Heart left ventricle (tissue), 16 donors: Measurements from ENCODE around the gene ATP11C. TPM values are rescaled to one million over a fixed set of nuclear protein-coding genes. Genes with fewer than 3 reads are reported as not detected.
A peak's percentile ranks its signal among the peaks of the same experiment; 100 is the strongest.
"Not testable (repeated sequence)": the region's sequence is repeated elsewhere in the genome, so short reads cannot be mapped to it uniquely, and the experiment has no call there.

ENCODE experiments used
- ATAC-seq, 4 donors: fragments of 200-7000 bp; cut with Tn5 transposase; one replicate each; pipeline ENCODE4 v1.9.1; 2020 to 2022; ENCODE audit warnings: moderate library complexity in 4 of 4, mild to moderate bottlenecking in 3 of 4, moderate number of reproducible peaks in 1 of 4
- DNase-seq, 5 donors: peaks; one replicate each; pipeline ENCODE4 v3.0.0-alpha.2; 2020
- H3K27ac ChIP-seq, 12 donors: fragments of 200-600 bp; sonication (generic) in 4 of 12; one replicate each; pipeline versions ENCODE4 v1.5.0 to v1.8.0; 2016 to 2022; ENCODE audit warnings: mild to moderate bottlenecking in 2 of 12
- H3K27me3 ChIP-seq, 9 donors: fragments of 200-600 bp; sonication (generic) in 2 of 9; one replicate each; pipeline versions ENCODE4 v1.5.1 to v1.8.0; 2016 to 2022; ENCODE audit warnings: mild to moderate bottlenecking in 3 of 9
- H3K36me3 ChIP-seq, 9 donors: fragments of 200-600 bp; sonication (generic) in 2 of 9; one replicate each; pipeline versions ENCODE4 v1.5.0 to v1.8.0; 2018 to 2022; ENCODE audit warnings: mild to moderate bottlenecking in 2 of 9
- H3K4me1 ChIP-seq, 12 donors: fragments of 200-600 bp; sonication (generic) in 4 of 12; one replicate each; pipeline versions ENCODE4 v1.5.0 to v1.8.0; 2016 to 2022; ENCODE audit warnings: mild to moderate bottlenecking in 3 of 12
- H3K4me3 ChIP-seq, 12 donors: fragments of 200-600 bp; sonication (generic) in 4 of 12; one replicate each; pipeline versions ENCODE4 v1.5.0 to v1.8.0; 2017 to 2022; ENCODE audit warnings: mild to moderate bottlenecking in 9 of 12, moderate library complexity in 4 of 12
- H3K9me3 ChIP-seq, 12 donors: fragments of 200-600 bp; sonication (generic) in 4 of 12; one replicate each; pipeline versions ENCODE4 v1.5.0 to v1.8.0; 2016 to 2022; ENCODE audit warnings: mild to moderate bottlenecking in 1 of 12
- POLR2A ChIP-seq, 2 donors: fragments of 450-650 bp; IDR thresholded peaks; one replicate each; pipeline ENCODE4 v1.6.1; 2017; ENCODE audit warnings: antibody characterized with exemption in 2 of 2, mild to moderate bottlenecking in 2 of 2, moderate library complexity in 2 of 2
- WGBS, 4 donors: extraction: QIAGEN DNeasy Blood & Tissue Kit in 2 of 4; methylation state at CpG; one replicate each; pipeline versions ENCODE4 v1.1.5 to v1.1.7; 2013 to 2018; 5-methylcytosine and 5-hydroxymethylcytosine counted together
- intact Hi-C, 10 donors: fragments of 100-400 bp; cut with DNase I; formaldehyde crosslinking; loops; one replicate each; pipeline versions ENCODE4 v1.11.1 to v1.14.2; 2022
- polyA plus RNA-seq, 2 donors: library from polyadenylated mRNA; stranded (reverse); fragments of 200-250 nt; gene quantifications; one replicate each; pipeline ENCODE4 v1.2.3, GENCODE V29; 2013
- total RNA-seq, 9 donors: library from RNA; depleted of rRNA in 2 of 9; stranded (reverse); fragments of >200 nt in 2 of 9; fragmentation: NEBNext Ultra II Directional in 3 of 9; extraction: Animal tissue kit (Norgen Biotek cat#: 25700) in 3 of 9; gene quantifications; one replicate each; pipeline versions ENCODE4 v1.1.0 to v1.2.4, GENCODE V29; 2016 to 2023
- TF ChIP-seq, protein P1 (sequence below), 12 donors: fragments of 200-600 bp; sonication (generic) in 4 of 12; IDR thresholded peaks; one replicate each; pipeline versions ENCODE4 v1.5.0 to v1.8.0; 2018 to 2022; ENCODE audit warnings: antibody characterized with exemption in 12 of 12, mild to moderate bottlenecking in 5 of 12
- donor health status: ischemic (EF 13 %, LVEDD 7.1; RV severe dilation, severe dysfunction).
- donor health status: healthy with polysubstance abuse.
- donor health status: DM: no; HTN: yes; CAD: no.
- donor health status: DM: no; HTN: no; CAD: no.
- donor health status: ischemic (EF 25% LVEDD 6.9; RV normal size, moderate dysfunction).
- donor health status: ischemic (EF 25% LVEDD 5.7; RV mildly dilated, moderate dysfunction).
- donor health status: healthy.
- donor health status: DM: yes; HTN: yes; CAD: no.
- donor health status: ischemic (EF 35%, LVEDD 5.7; RV mildly dilated, moderate dysfunction).
- donor health status: nonischemic (EF 11% LVEDD 7.7; RV severe dilation, severe dysfunction).
- donor health status: DM: yes; HTN: yes; CAD: no.
- donor health status: PGD.
- donor health status: ischemic (EF 29% LVEDD 5.4; RV normal size, mild dysfunction).
- donor health status: nonischemic (EF 23%, LVEDD 6.1; RV moderate dilation, normal function).

The ATP11C gene
- total and polyA plus RNA-seq, 11 donors: 1.1 to 10.2 (median 3.9) TPM

GRCh38 chrX:139967300-139967699 lies 34.4 kb upstream of the ATP11C start:
- no peak overlapping the region for H3K27ac ChIP-seq
- TF ChIP-seq, protein P1, sequence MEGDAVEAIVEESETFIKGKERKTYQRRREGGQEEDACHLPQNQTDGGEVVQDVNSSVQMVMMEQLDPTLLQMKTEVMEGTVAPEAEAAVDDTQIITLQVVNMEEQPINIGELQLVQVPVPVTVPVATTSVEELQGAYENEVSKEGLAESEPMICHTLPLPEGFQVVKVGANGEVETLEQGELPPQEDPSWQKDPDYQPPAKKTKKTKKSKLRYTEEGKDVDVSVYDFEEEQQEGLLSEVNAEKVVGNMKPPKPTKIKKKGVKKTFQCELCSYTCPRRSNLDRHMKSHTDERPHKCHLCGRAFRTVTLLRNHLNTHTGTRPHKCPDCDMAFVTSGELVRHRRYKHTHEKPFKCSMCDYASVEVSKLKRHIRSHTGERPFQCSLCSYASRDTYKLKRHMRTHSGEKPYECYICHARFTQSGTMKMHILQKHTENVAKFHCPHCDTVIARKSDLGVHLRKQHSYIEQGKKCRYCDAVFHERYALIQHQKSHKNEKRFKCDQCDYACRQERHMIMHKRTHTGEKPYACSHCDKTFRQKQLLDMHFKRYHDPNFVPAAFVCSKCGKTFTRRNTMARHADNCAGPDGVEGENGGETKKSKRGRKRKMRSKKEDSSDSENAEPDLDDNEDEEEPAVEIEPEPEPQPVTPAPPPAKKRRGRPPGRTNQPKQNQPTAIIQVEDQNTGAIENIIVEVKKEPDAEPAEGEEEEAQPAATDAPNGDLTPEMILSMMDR (IDR thresholded peaks at IDR 0.05): peak in 2 of 12 donors; percentile 8 to 9
- no peak for TF ChIP-seq POLR2A (IDR thresholded peaks at IDR 0.05)
- no peak for ATAC-seq
- intact Hi-C loops: no loop called here
- peaks cover 0 to 19% (median 0%) of the 10 kb centered on the region in 9 donors for H3K27me3 ChIP-seq
- no peaks in the 10 kb centered on the region for H3K4me1 ChIP-seq
- WGBS, 4 donors: 56 to 74% (median 64%) methylated on average over 4 of the region's 4 CpGs
- H3K4me3 ChIP-seq: no peak overlapping the region
- DNase-seq: no peak
- no peaks in the 10 kb centered on the region for H3K36me3 ChIP-seq
- no peaks in the 10 kb centered on the region for H3K9me3 ChIP-seq

DNA sequence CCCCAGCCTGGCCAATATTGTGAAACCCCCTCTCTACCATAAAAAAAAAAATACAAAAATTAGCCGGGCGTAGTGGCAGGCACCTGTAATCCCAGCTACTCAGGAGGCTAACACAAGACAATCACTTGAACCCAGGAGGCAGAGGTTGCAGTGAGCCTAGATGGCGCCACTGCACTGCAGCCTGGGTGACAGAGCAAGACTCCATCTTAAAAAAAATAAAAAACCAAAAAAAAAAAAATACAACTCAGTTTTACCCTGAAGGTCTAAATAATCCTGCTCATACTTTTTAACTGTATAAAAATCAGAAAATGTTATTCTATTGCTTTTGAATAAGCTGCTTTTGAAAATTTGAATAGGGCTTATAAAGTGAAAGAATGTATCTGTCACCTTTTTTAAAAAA lies 33.3 kb upstream of the ATP11C start:
- H3K9me3 ChIP-seq, H3K4me1 ChIP-seq, DNase-seq, ATAC-seq, H3K4me3 ChIP-seq, intact Hi-C loops, H3K36me3 ChIP-seq, H3K27ac ChIP-seq: not testable (repeated sequence)
- 47 to 67% (median 61%) methylated on average over 3 of the region's 3 CpGs for WGBS, 4 donors
- TF ChIP-seq, protein P1 (IDR thresholded peaks at IDR 0.05): peak in 2 of 12 donors; percentile 10 to 13
- peaks cover 0 to 11% (median 0%) of the 10 kb centered on the region in 9 donors for H3K27me3 ChIP-seq

DNA sequence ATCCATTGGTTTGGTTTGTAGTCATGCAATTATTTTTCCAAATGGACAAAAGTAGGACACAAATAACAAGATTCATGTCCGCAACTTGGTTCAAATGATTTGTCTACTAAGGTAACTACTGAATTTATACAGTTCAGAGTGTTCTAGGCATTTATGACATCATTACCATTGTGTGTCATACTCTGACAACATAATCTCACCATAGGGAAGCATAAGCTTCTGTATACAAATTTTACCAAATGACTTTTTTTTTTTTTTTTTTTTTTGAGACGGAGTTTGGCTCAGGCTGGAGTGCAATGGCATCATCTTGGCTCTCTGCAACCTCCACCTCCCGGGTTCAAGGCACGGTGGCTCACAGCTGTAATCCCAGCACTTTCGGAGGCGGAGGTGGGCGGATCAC lies 32.6 kb upstream of the ATP11C start, which contains the start of gene CXorf66:
Gene CXorf66 (minus strand): TSS at position 101 of the 400 bp plus-strand sequence. CDS start 25 bp downstream, at position 76.
- Histone ChIP-seq H3K27ac (no peak within 1 kb of the TSS), H3K4me3 (no peak within 1 kb of the TSS), H3K36me3 (no peaks in the 10 kb centered on the region), H3K4me1 (no peaks in the 10 kb centered on the region), H3K9me3 (no peaks in the 10 kb centered on the region), H3K27me3 (peaks cover 0 to 8% (median 0%) of the 10 kb centered on the region in 9 donors)
- no peak for TF ChIP-seq POLR2A (IDR thresholded peaks at IDR 0.05)
- TF ChIP-seq, protein P1 (IDR thresholded peaks at IDR 0.05): no peak
- WGBS, 4 donors: 83 to 96% (median 91%) methylated on average over 7 of the region's 7 CpGs
- intact Hi-C loops: no loop called here
- ATAC-seq (no peak), DNase-seq (no peak)

GRCh38 chrX:139961091-139961490 lies 28.2 kb upstream of the ATP11C start:
- H3K27me3 ChIP-seq, H3K9me3 ChIP-seq, H3K36me3 ChIP-seq, DNase-seq, H3K27ac ChIP-seq, intact Hi-C loops, H3K4me1 ChIP-seq, ATAC-seq, H3K4me3 ChIP-seq: not testable (repeated sequence)
- WGBS, 4 donors: 23 to 56% (median 40%) methylated on average over 2 of the region's 2 CpGs

GRCh38 chrX:139949703-139950102 lies 16.9 kb upstream of the ATP11C start:
- 50 to 53% (median 50%) methylated on average over 3 of the region's 3 CpGs for WGBS, 4 donors
- ATAC-seq: no peak
- H3K4me3 ChIP-seq: no peak overlapping the region

More at GRCh38 chrX:139949703-139950102, 16.9 kb upstream of the ATP11C start:
- Histone ChIP-seq H3K27ac (no peak overlapping the region), H3K4me1 (no peaks in the 10 kb centered on the region), H3K27me3 (peaks cover 0 to 7% (median 0%) of the 10 kb centered on the region in 9 donors), H3K36me3 (no peaks in the 10 kb centered on the region), H3K9me3 (no peaks in the 10 kb centered on the region)
- TF ChIP-seq POLR2A (IDR thresholded peaks at IDR 0.05): no peak
- TF ChIP-seq, protein P1 (IDR thresholded peaks at IDR 0.05): no peak
- intact Hi-C loops: no loop called here
- no peak for DNase-seq
